Activated T-helper 1 cell treated with anti-CD3 and anti-CD28 coated beads, Interleukin-12 subunit alpha, Interleukin-12 subunit beta, Interleukin-2, Interleukin-4 antibody, amounts not matched to agents 30 ng/mL and 10 ng/mL and 1 ng/mL, durations not matched to agents 14 hours and 24 hours and 36 hours (primary cell): ENCODE data around the gene CDK2. TPM values are rescaled to one million over a fixed set of nuclear protein-coding genes. Genes with fewer than 3 reads are reported as not detected.

Experiments used
- DNase-seq: peaks from one replicate; pipeline ENCODE4 v3.0.0; 2021; ENCODE audit warnings: low spot score
- H3K27ac Mint-ChIP-seq: one replicate; pipeline ENCODE4 v1.8.0; 2021; ENCODE audit warnings: mild to moderate bottlenecking, mixed read lengths
- H3K27me3 Mint-ChIP-seq: one replicate; pipeline ENCODE4 v1.8.0; 2022; ENCODE audit warnings: mild to moderate bottlenecking, moderate library complexity, mixed read lengths; ENCODE audit not compliant: insufficient read depth
- H3K36me3 Mint-ChIP-seq: one replicate; pipeline ENCODE4 v1.8.0; 2021; ENCODE audit warnings: low read depth, mixed read lengths
- H3K4me1 Mint-ChIP-seq: one replicate; pipeline ENCODE4 v1.8.0; 2021; ENCODE audit warnings: low read depth, mixed read lengths
- H3K4me3 Mint-ChIP-seq: one replicate; pipeline ENCODE4 v1.8.0; 2021; ENCODE audit warnings: mild to moderate bottlenecking, moderate library complexity, mixed read lengths
- H3K9me3 Mint-ChIP-seq: one replicate; pipeline ENCODE4 v1.8.0; 2021; ENCODE audit warnings: mixed read lengths
- intact Hi-C: fragments of 100-400 bp; cut with micrococcal nuclease; formaldehyde crosslinking; loops from one replicate; pipeline ENCODE4 v1.15.1; 2024
- total RNA-seq: library from RNA; stranded (reverse); gene quantifications from 2 replicates; pipeline ENCODE4 v1.2.3, GENCODE V29; 2022

The CDK2 gene
- total RNA-seq, 1 donor from 2014 or later, result 109 TPM

DNA sequence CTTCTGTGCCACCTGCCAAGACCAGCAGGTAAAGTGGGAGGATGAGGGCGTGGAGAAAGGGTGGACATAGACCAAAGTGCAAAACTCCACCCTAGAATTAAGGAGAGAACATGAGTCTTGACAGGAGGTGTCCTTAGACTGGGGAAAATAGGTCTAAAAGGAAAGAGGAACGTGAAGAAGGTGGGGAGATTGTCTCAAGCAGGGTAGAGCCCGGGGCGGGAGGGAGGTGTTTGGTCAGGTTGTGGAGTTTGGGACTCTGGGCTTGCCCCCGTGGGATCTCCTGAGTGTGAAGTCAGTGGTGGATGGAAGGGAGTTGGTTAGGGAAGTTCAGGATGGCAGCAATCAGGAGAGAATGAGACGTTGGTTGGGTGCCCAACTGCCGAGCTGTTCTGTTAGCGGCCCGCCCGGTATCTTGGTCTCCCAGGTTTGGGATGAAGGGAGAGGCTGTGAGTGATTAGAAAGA lies 35.3 kb upstream of the CDK2 start:
- H3K27me3 Mint-ChIP-seq, result no peaks in the 10 kb centered on the region
- H3K27ac Mint-ChIP-seq, result peak overlapping the region; percentile 98
- intact Hi-C loops, result loop anchor here (1.0 to 10.0 kb wide), 4 partner anchors 9 to 1647 kb away; partner anchors contain the start of genes CBX5, HNRNPA1, NABP2 and NEMP1
- no peak for DNase-seq
- peak overlapping the region; percentile 99 for H3K4me3 Mint-ChIP-seq
- H3K9me3 Mint-ChIP-seq, result no peaks in the 10 kb centered on the region
- H3K4me1 Mint-ChIP-seq, result peaks cover 59% of the 10 kb centered on the region
- peaks cover 41% of the 10 kb centered on the region for H3K36me3 Mint-ChIP-seq

DNA sequence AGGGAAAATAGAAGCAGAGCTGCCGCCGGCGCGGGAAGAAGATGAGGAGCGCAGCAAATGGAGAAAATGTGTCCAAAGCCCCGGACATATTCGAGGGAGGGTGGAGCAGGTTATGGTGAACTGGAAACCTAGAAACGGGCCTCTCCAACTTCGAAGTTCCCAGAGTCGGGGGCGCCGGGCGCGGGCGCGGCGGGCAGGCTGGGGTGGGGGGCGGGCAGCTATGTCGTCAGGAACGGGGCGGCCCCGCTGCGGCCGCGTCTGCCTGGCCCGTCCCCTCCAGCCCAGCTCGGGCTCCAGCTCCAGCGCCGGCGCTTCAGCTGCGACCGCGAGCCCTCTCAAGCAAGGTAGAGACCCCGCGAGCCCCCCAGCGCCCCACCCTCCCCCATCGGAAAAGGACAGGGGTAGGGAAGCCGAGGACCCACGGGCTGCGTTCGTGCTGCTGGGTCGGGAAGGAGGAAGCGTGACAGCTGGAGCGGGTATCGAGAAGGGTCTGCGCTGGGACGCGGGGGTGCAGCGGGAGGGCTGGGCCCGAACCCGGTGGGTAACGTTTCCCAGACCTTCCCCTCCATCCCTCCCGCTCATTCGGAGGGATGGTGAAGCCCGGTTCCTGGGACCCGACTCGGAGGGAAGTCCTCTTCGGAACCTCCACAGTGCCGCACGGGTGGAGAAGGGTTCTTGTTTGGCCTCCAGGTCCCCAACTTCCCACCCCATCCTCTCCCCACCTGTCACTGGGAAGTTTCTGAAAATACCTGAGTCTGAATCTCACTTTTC lies 34.7 kb upstream of the CDK2 start:
- DNase-seq, result no peak
- H3K4me1 Mint-ChIP-seq, result peaks cover 65% of the 10 kb centered on the region
- H3K36me3 Mint-ChIP-seq, result peaks cover 45% of the 10 kb centered on the region
- H3K9me3 Mint-ChIP-seq, result no peaks in the 10 kb centered on the region
- H3K27me3 Mint-ChIP-seq, result no peaks in the 10 kb centered on the region
- peak overlapping the region; percentile 99 for H3K4me3 Mint-ChIP-seq
- H3K27ac Mint-ChIP-seq, result peak overlapping the region; percentile 98
- intact Hi-C loops, result loop anchor here (1.0 to 10.0 kb wide), 4 partner anchors 8 to 1647 kb away; partner anchors contain the start of genes CBX5, HNRNPA1, NABP2 and NEMP1

DNA sequence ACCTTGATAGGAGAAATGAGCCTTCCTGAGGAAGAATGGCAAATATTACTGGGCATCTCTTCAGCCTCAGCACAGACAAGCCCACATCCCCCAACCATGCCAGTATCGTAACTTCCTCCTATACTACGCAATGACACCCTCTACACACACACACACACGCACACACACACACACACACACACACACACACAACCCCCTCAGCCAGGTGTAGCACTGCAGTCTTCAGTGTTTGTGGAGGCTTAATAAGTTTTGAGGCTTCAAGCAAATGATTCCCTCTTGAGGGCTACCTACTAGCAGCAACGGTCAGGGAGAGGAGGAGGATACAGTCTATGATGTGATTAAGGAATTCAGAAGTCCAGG lies 34.1 kb upstream of the CDK2 start:
- DNase-seq, result no peak
- intact Hi-C loops, result loop anchor here (5.0 to 10.0 kb wide), 3 partner anchors 290 to 1648 kb away; partner anchors contain the start of genes CBX5, HNRNPA1, NABP2 and NEMP1
- peak overlapping the region; percentile 80 for H3K27ac Mint-ChIP-seq
- H3K27me3 Mint-ChIP-seq, result no peaks in the 10 kb centered on the region
- no peaks in the 10 kb centered on the region for H3K9me3 Mint-ChIP-seq
- H3K4me1 Mint-ChIP-seq, result peaks cover 70% of the 10 kb centered on the region
- peaks cover 48% of the 10 kb centered on the region for H3K36me3 Mint-ChIP-seq
- peak overlapping the region; percentile 99 for H3K4me3 Mint-ChIP-seq

DNA sequence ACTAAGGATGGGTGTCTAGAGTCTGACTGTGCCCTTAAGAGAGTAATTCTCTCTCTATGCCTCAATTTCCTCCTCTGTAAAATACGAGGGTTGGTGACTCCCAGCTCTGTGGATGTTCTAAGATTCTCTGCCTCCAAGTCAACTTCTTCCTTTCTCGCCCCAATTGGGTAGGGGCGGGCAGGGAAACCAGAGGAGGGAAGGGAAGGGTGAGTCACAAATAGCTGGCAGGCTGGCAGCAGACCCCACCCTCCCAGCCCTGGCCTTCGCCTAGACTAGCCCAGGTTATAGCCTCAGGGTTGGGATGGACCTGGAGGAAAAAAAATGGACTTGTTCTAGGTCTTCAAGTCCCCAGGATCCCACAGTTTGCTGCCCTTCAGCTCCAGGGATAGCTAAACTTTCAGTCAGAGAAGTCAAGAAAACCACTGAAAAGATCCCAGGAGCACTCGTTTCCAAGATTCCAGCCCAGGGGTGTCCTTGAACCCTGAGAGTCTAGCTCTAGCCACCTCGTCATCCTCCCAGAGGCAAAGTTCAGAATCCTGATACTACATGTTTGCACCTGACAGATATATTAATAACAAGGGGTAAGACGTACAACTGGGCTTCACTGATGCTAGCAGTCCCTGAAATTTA lies 33.3 kb upstream of the CDK2 start:
- peaks cover 78% of the 10 kb centered on the region for H3K4me1 Mint-ChIP-seq
- H3K27ac Mint-ChIP-seq, result peak overlapping the region; percentile 80
- intact Hi-C loops, result loop anchor here (5.0 to 10.0 kb wide), 3 partner anchors 289 to 1648 kb away; partner anchors contain the start of genes CBX5, HNRNPA1, NABP2 and NEMP1
- H3K27me3 Mint-ChIP-seq, result no peaks in the 10 kb centered on the region
- no peaks in the 10 kb centered on the region for H3K9me3 Mint-ChIP-seq
- no peak for DNase-seq
- peak overlapping the region; percentile 99 for H3K4me3 Mint-ChIP-seq
- H3K36me3 Mint-ChIP-seq, result peaks cover 54% of the 10 kb centered on the region

DNA sequence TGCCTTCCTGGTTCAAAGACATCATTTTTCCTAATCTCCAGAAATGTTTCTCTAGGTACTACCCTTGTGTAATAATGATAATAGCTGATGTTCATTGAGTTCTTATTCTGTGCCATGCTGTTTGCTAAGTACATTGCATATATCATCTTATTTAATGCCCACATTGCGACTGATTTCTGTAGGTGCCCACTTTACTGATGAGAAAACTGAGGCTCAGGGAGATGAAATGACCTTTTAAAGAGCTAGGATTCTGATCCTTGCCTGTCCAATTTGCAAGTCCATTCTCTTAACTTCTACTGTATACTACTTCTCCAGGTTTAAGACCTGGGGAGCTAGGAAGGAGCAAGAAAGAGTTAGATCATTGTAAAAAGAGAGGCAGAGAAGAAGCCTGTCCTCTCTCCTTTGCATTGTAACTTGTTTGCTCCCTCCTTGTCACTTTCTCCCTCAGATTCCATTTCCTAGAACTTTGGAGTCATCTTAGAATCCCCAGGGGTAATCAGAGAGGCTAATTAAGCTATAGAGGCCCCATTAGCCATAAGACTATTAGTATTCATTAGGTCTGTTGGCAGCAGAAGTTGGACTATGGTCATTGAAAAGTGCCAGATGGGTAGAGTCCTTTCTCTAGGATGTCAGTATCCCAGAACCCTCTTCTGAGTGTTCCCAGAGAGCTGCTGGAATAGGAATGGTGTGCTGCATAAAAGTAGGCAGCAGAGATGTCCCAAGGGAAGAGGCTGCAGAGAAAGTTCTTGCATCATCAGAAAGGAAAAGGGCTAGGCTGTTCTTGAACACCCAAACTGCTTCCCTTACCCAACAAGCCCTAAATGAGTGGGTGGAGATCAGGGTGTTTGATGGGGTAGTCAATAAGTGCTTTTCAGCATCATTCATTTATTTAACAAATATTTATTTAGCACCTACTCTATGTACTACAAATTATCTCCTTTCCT lies 32.6 kb upstream of the CDK2 start:
- no peak for DNase-seq
- peaks cover 59% of the 10 kb centered on the region for H3K36me3 Mint-ChIP-seq

DNA sequence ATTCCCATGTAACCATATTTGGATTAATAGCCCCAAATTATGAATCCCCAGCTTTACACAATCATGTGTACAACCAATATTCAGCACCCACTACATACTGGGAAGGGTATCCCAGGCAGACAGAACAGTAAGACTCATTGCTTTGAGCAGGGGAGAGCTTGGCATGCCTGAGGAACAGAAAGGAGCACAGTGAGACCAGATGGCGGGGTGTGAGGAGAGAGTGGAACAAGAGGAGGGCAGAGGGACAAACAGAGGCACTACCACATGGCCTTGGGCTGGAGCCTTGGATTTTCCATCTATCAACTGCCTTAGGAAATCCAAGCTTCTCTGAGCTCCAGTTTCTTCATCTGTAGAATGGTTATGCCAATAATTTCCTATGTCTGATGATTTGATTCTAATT lies 31.9 kb upstream of the CDK2 start:
- H3K9me3 Mint-ChIP-seq, result no peaks in the 10 kb centered on the region
- peak overlapping the region; percentile 95 for H3K27ac Mint-ChIP-seq
- no peaks in the 10 kb centered on the region for H3K27me3 Mint-ChIP-seq
- intact Hi-C loops, result loop anchor here (5.0 to 10.0 kb wide), 3 partner anchors 288 to 1650 kb away; partner anchors contain the start of genes CBX5, HNRNPA1, NABP2 and NEMP1
- H3K4me1 Mint-ChIP-seq, result peaks cover 84% of the 10 kb centered on the region
- peaks cover 62% of the 10 kb centered on the region for H3K36me3 Mint-ChIP-seq
- DNase-seq, result no peak
- peak overlapping the region; percentile 99 for H3K4me3 Mint-ChIP-seq

More for the DNA sequence above, 32.6 kb upstream of the CDK2 start:
- peaks cover 84% of the 10 kb centered on the region for H3K4me1 Mint-ChIP-seq
- no peaks in the 10 kb centered on the region for H3K27me3 Mint-ChIP-seq
- H3K27ac Mint-ChIP-seq, result peak overlapping the region; percentile 95
- H3K9me3 Mint-ChIP-seq, result no peaks in the 10 kb centered on the region
- intact Hi-C loops, result loop anchor here (5.0 to 10.0 kb wide), 3 partner anchors 288 to 1649 kb away; partner anchors contain the start of genes CBX5, HNRNPA1, NABP2 and NEMP1
- peak overlapping the region; percentile 99 for H3K4me3 Mint-ChIP-seq

DNA sequence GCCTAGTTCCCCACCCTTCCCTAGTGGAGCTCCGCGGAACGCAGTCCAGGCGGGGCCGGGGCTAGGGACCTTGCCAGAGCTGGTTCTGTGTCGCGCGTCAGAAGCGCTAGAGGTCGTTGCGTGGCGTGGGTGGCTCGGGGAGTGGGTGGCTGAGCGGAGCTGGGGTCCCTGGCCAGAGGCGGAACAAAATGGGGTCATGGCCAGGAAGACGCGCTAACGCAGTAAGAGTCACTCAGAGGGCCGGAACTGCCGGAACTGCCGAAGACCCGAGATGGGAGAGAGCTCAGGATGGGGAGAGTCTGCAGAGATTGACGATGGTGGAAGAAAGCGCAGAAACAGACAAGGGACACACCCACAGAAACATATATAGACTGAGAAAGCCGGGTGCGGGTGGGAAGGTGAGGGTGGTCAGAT lies 30.9 kb upstream of the CDK2 start:
- Mint-ChIP-seq H3K4me3 (peak overlapping the region; percentile 99), H3K27ac (peak overlapping the region; percentile 95), H3K9me3 (no peaks in the 10 kb centered on the region), H3K36me3 (peaks cover 71% of the 10 kb centered on the region), H3K27me3 (no peaks in the 10 kb centered on the region), H3K4me1 (peaks cover 84% of the 10 kb centered on the region)
- intact Hi-C loops, result loop anchor here (10.0 kb wide), 1 partner anchor 1651 kb away; the partner anchor contains the start of genes CBX5 and HNRNPA1
- no peak for DNase-seq

DNA sequence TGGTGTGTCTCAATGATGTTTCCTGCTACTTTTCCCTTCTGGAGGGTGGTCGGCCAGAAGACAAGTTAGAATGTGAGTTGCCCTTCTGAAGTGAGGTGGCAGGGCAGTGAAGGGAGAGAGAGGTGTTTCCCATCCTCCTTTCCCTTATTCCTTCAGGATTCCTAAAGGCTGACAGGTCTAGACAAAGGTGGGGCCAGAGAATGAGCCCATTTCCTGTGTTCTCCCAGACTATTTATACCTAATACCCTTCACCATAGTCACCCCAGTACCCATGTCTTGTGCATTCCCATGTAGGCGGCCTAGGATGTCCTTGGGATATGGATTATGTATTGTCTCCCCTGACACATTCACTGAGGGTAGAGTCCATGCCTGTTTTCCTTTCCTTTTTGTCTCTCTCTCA lies 28.6 kb upstream of the CDK2 start:
- Mint-ChIP-seq H3K27ac (peak overlapping the region; percentile 81), H3K36me3 (peaks cover 80% of the 10 kb centered on the region)
- intact Hi-C loops, result loop anchor here (10.0 kb wide), 1 partner anchor 1653 kb away; the partner anchor contains the start of genes CBX5 and HNRNPA1

DNA sequence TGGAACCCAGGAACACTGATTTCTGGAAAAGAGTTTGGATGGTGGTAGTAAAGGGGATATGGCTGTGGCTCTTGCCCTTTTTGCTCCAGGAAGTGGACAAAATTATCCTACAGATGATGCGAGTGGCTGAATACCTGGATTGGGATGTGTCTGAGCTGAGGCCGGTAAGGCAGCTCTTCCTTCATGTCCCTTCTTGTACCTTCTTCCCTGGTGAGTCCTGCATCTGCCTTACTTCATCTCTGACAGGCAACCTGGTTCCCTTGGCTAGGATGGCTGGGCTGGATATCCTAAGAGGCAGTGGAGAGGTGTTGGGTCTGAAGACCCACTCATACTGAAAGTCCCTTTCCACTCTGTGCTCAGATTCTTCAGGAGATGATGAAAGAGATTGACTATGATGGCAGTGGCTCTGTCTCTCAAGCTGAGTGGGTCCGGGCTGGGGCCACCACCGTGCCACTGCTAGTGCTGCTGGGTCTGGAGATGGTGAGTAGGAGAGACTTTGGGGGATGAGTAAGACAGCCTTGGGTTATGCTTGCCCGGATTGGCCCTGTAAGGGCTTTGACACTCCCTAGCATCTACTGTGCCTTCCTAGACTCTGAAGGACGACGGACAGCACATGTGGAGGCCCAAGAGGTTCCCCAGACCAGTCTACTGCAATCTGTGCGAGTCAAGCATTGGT lies 27.7 kb upstream of the CDK2 start:
- Mint-ChIP-seq H3K27me3 (no peaks in the 10 kb centered on the region), H3K36me3 (peaks cover 84% of the 10 kb centered on the region), H3K27ac (peak overlapping the region; percentile 81), H3K4me1 (peaks cover 68% of the 10 kb centered on the region), H3K9me3 (no peaks in the 10 kb centered on the region), H3K4me3 (peak overlapping the region; percentile 46)
- DNase-seq, result no peak
- intact Hi-C loops, result loop anchor here (10.0 kb wide), 1 partner anchor 1654 kb away; the partner anchor contains the start of genes CBX5 and HNRNPA1

More for the DNA sequence above, 28.6 kb upstream of the CDK2 start:
- DNase-seq, result no peak
- H3K4me1 Mint-ChIP-seq, result peaks cover 78% of the 10 kb centered on the region
- H3K9me3 Mint-ChIP-seq, result no peaks in the 10 kb centered on the region
- H3K4me3 Mint-ChIP-seq, result no peak overlapping the region
- no peaks in the 10 kb centered on the region for H3K27me3 Mint-ChIP-seq

DNA sequence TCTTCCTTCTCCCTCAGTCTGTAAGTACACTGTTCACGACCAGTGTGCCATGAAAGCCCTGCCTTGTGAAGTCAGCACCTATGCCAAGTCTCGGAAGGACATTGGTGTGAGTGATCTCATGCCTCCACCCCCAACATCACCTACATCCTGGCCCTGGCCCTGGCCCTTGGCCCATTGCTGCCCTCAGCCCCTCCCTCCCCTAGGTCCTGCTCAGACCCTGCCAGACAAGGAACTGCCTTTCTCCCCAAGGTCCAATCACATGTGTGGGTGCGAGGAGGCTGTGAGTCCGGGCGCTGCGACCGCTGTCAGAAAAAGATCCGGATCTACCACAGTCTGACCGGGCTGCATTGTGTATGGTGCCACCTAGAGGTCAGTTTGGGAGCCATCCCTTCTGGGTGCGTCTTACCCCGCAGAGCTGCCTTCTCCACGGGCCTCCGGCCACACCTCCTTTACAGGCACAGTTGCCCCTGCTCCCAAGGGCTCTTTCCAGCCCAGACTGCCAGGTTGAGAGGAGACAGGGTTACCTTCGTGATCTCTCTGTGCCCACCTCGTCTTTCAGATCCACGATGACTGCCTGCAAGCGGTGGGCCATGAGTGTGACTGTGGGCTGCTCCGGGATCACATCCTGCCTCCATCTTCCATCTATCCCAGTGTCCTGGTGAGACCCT lies 26.4 kb upstream of the CDK2 start:
- Mint-ChIP-seq H3K4me1 (peaks cover 56% of the 10 kb centered on the region), H3K27me3 (no peaks in the 10 kb centered on the region), H3K36me3 (peaks cover 83% of the 10 kb centered on the region), H3K9me3 (no peaks in the 10 kb centered on the region), H3K27ac (peak overlapping the region; percentile 18), H3K4me3 (peak overlapping the region; percentile 9)
- intact Hi-C loops, result loop anchor here (1.0 kb wide), 5 partner anchors 9 to 202 kb away; partner anchors contain the start of genes DGKA, GDF11, ORMDL2 and PYM1
- peak; percentile 76 for DNase-seq

DNA sequence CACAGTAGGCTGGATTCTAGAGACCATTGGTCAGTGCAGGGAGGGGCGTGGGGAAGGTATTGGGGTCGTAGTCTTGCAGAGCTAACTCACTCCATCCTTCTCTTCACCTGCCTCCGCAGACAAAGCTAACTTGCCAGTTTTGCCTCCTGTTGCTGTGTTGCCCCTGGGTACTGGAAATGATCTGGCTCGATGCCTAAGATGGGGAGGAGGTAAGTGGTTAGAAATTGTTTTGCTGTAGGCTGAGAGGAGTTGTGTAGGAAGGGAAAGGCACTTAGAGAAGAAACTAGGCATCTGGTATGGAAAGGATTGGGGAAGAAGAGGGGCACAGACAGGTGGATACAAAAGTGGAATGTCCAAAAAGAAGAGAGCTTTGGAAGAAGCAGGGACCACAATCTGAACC lies 24.6 kb upstream of the CDK2 start:
- peaks cover 43% of the 10 kb centered on the region for H3K4me1 Mint-ChIP-seq
- no peak overlapping the region for H3K4me3 Mint-ChIP-seq
- H3K27ac Mint-ChIP-seq, result peak overlapping the region; percentile 16
- H3K27me3 Mint-ChIP-seq, result no peaks in the 10 kb centered on the region
- peaks cover 77% of the 10 kb centered on the region for H3K36me3 Mint-ChIP-seq
- intact Hi-C loops, result no loop called here
- DNase-seq, result no peak
- no peaks in the 10 kb centered on the region for H3K9me3 Mint-ChIP-seq
